ENCODE measurements around the gene MTR. TPM values are rescaled to one million over a fixed set of nuclear protein-coding genes. Genes with fewer than 3 reads are reported as not detected.

MTR gene
- total RNA-seq, 4 donors from 2014 or later = 9.6 to 33.0 (median 24.8) TPM

GRCh38 chr1:236774926-236775325 lies 20.2 kb upstream of the MTR start:
- Histone ChIP-seq H3K27ac (no peak overlapping the region), H3K9me3 (no peaks in the 10 kb centered on the region), H3K36me3 (no peaks in the 10 kb centered on the region), H3K4me1 (no peaks in the 10 kb centered on the region), H3K4me3 (no peak overlapping the region), H3K27me3 (no peaks in the 10 kb centered on the region)
- no peak for DNase-seq
- no peak for TF ChIP-seq CTCF (IDR thresholded peaks at IDR 0.05)
- TF ChIP-seq POLR2A (IDR thresholded peaks at IDR 0.05) = no peak

- Histone ChIP-seq H3K4me1 (no peaks in the 10 kb centered on the region), H3K4me3 (no peak overlapping the region), H3K9me3 (no peaks in the 10 kb centered on the region), H3K27me3 (no peaks in the 10 kb centered on the region), H3K36me3 (no peaks in the 10 kb centered on the region), H3K27ac (no peak overlapping the region)
- no peak for TF ChIP-seq POLR2A (IDR thresholded peaks at IDR 0.05)
- no peak for TF ChIP-seq CTCF (IDR thresholded peaks at IDR 0.05)
- no peak for DNase-seq
Measured at GRCh38 chr1:236779312-236779711, 15.8 kb upstream of the MTR start.

GRCh38 chr1:236785477-236785876 lies 9.6 kb upstream of the MTR start:
- Histone ChIP-seq H3K9me3 (no peaks in the 10 kb centered on the region), H3K27ac (no peak overlapping the region), H3K27me3 (no peaks in the 10 kb centered on the region), H3K4me1 (no peaks in the 10 kb centered on the region), H3K36me3 (no peaks in the 10 kb centered on the region), H3K4me3 (no peak overlapping the region)
- TF ChIP-seq POLR2A (IDR thresholded peaks at IDR 0.05) = no peak
- TF ChIP-seq CTCF (IDR thresholded peaks at IDR 0.05) = no peak
- DNase-seq = no peak

- Histone ChIP-seq H3K4me3 (no peak overlapping the region), H3K36me3 (no peaks in the 10 kb centered on the region), H3K4me1 (no peaks in the 10 kb centered on the region), H3K9me3 (no peaks in the 10 kb centered on the region), H3K27me3 (no peaks in the 10 kb centered on the region), H3K27ac (no peak overlapping the region)
- no peak for TF ChIP-seq POLR2A (IDR thresholded peaks at IDR 0.05)
- TF ChIP-seq CTCF (IDR thresholded peaks at IDR 0.05) = no peak
- no peak for DNase-seq
Measured at GRCh38 chr1:236786453-236786852, 8.6 kb upstream of the MTR start.

- H3K27me3 ChIP-seq = no peaks in the 10 kb centered on the region
- DNase-seq = no peak
- TF ChIP-seq POLR2A (IDR thresholded peaks at IDR 0.05) (no peak), CTCF (IDR thresholded peaks at IDR 0.05) (no peak)
- peaks cover 0 to 13% (median 0%) of the 10 kb centered on the region in 4 donors for H3K4me1 ChIP-seq
- H3K9me3 ChIP-seq = no peaks in the 10 kb centered on the region
- peak overlapping the region; percentile 73 to 92 (median 84) for H3K4me3 ChIP-seq
- H3K36me3 ChIP-seq = no peaks in the 10 kb centered on the region
- peak overlapping the region; percentile 37 to 97 (median 89) for H3K27ac ChIP-seq
Measured at GRCh38 chr1:236794585-236795034, 482 bp upstream of the MTR start.

All from Peyer's patch (tissue), 4 donors.